Left renal pelvis (tissue), 4 donors: ENCODE results near the gene APOC3. TPM values are rescaled to one million over a fixed set of nuclear protein-coding genes. Genes with fewer than 3 reads are reported as not detected.

Experiments
- DNase-seq, 4 donors: peaks; one replicate each; pipeline ENCODE4 v3.0.0-alpha.2; 2013; ENCODE audit warnings: low read depth in 4 of 4, low spot score in 3 of 4
- polyA plus RNA-seq, 4 donors: library from polyadenylated mRNA; unstranded; fragments of 120-200 nt; gene quantifications; one replicate each; pipeline ENCODE4 v1.2.1, GENCODE V29; 2013; ENCODE audit not compliant: insufficient read length in 4 of 4

APOC3 gene
- 10 to 100 TPM in 2 of 4 donors, 1 to 10 TPM in 2; 3.2 to 13.7 (median 9.4) TPM for polyA plus RNA-seq

DNA sequence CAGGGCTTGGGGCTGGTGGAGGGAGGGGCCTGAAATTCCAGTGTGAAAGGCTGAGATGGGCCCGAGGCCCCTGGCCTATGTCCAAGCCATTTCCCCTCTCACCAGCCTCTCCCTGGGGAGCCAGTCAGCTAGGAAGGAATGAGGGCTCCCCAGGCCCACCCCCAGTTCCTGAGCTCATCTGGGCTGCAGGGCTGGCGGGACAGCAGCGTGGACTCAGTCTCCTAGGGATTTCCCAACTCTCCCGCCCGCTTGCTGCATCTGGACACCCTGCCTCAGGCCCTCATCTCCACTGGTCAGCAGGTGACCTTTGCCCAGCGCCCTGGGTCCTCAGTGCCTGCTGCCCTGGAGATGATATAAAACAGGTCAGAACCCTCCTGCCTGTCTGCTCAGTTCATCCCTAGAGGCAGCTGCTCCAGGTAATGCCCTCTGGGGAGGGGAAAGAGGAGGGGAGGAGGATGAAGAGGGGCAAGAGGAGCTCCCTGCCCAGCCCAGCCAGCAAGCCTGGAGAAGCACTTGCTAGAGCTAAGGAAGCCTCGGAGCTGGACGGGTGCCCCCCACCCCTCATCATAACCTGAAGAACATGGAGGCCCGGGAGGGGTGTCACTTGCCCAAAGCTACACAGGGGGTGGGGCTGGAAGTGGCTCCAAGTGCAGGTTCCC, at the start of gene APOC3:
Gene APOC3 (plus strand): TSS at position 383 of the 659 bp plus-strand sequence. CDS start 676 bp downstream, outside the sequence.
- no peak for DNase-seq

GRCh38 chr11:116782728-116783127, 47.0 kb upstream of the APOC3 start:
- DNase-seq = no peak

DNA sequence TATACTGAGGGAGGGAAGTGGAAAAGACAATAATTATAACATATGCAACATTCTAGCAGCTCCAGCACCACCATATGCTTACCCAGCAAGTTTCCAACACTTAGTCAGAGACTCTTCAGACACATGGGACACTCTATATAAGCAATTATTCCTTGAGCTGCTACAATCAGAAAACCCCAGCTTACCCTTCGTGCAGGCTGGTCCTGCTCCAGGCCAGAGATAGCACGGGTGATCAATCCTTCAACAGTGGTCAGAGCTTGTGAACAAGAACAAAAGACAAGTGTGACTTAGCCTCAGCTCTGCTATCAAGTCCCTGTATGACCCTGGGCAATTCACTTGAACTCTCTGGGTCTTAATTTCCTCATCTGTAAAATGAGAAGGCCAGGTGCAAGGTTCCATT, 43.4 kb upstream of the APOC3 start:
- DNase-seq = no peak

DNA sequence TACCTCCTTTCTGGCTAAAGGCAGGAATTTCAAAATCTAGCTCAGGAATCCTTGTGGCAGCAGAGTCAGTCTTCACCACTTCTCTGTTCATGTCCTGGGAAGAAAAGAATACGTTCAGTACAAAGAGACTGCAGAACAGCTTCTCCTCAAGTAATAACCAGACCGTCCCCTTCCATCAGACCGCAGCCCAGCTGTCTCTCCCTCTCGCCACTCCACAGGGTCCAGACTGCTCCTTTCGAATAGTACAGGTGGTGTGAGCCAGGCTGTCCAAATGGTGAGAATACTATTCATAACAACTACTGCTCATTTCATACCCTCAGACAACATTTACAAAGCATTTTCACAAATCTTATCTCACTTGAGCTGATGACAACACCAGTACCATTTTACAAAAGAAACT, 42.7 kb upstream of the APOC3 start:
- DNase-seq = no peak

DNA sequence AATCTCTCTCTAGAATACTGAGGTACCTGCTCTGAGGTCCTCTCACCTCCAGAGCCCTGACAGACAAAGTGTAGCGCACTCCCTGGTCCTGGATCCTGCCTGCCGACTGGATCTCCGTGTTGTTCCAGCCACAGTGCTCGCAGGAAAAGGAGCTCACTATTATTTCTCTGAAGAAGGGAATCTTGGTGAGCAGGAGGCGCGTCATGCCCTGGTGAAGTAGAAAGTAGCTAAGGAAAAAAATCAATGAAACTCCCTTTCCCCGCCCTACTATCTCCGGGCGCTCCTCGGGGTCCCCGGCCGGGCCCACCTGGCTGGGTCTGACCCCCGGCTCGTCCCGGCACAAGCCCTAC, 42.3 kb upstream of the APOC3 start:
- no peak for DNase-seq

DNA sequence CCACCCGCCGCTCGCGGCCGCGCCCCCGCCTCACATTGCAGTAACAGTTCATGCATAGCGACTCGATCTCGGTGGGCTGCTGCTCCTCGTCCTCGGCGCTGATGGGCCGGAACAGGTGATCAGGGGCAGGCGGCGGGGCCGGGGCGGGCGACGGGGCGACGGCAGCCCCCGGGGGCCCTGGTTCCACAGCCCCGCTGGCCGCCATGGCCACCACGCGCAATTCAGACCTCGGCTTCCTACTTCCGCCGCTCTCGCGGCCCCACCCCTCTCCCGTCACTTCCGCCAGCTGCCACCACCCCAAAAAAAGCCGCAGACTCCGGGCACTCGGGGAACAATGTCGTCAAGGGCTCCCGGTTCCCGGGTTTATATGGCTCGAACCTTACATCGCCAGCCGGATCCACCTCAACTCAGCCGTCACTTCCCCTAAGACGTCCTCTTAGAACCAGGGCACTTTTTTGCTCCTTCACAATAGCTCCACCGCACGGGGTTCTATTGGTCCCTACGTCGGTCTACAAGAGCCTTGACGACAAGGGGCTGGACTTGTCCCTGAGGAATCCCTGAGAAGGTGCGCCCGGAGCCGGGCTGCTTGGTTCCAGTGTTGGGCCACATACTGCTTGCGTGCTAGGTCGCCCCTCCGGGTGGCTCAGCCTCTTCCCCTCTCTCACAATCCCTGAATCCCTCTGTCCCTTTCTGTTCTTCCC, 41.8 kb upstream of the APOC3 start, which contains the start of gene ZPR1:
Gene ZPR1 (minus strand): TSS at position 238 of the 701 bp plus-strand sequence. CDS start 33 bp downstream, at position 205.
- peak; percentile 46 to 60 (median 56) for DNase-seq

DNA sequence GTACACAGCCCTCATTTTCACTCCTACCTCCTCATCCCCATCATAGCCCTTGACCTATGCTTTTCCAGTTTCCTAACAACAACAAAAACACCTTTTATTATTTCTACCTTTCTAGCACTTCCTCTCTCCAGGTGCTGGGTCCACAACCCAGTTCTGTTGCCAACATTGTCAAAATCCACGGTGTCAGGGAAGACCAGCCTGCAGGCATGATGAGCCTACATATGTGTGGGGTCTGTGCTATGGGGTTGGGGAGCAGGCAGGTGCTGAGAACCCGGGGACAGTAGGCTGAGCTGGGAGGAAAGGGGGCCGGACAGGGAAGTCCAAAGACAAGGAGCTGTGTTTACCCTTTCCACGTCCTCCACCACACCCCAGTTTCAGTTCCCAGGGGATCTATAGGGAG, 41.2 kb upstream of the APOC3 start:
- no peak for DNase-seq

GRCh38 chr11:116788975-116789374, 40.7 kb upstream of the APOC3 start:
- no peak for DNase-seq

GRCh38 chr11:116790167-116791001, 39.3 kb upstream of the APOC3 start:
- DNase-seq = no peak

GRCh38 chr11:116791002-116791812, 38.5 kb upstream of the APOC3 start:
- DNase-seq = peak in 3 of 4 donors; percentile 38 to 46 (median 39)

DNA sequence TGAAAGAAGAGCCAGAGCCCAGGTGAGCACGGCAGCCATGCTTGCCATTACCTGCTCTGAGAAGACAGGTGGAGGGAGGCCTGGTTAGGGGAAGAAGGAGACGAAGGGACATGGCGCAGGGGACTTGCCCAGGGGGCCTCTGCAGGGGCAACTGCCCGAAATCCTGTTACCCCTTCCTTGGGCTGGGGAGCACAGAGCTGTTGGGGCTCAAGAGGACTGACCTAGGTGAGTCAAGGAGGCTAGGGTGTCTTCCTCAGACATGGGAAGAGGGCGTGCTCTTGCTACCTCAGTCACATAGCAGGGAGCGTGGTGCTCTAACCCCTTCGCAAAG, 37.9 kb upstream of the APOC3 start, which contains the start of gene APOA5:
Gene APOA5 (minus strand): TSS at position 67 of the 331 bp plus-strand sequence. CDS start 19 bp downstream, at position 48.
- no peak for DNase-seq

DNA sequence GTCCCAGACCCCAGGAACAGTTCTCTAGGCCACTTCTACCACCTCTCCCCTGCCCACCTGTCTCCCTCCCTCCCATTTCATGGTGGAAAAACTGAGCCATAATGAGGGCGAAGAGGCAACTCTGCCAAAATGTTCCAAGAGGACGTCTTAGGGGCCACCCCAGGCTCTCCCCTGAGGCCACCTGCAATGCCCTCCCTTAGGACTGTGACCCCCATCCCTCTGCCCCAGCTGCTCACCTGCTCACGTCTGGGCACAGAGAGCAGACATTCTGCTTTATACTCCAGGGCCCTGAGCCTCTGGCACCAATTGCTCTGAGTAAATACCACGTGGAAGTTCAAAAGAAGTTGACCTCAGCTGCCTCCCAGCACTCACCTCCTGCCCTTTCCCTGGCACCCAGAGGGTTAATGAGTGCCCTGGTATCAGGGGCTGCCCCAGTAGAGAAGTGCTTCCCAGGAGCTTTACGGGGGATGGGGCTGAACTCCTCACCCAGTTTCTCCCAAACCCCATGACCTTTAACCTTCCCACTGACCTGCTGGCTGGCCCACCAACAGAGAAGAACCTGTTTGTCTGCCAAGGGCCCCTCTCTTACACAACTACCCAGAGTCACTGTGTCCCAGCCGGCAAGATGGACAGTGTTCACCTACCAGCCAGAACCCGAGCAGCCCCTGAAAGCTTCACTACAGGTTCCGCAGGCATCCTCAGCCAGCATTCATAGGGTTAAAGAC, 37.4 kb upstream of the APOC3 start:
- DNase-seq = no peak

GRCh38 chr11:116792869-116793771, 36.6 kb upstream of the APOC3 start:
- DNase-seq = no peak

- DNase-seq = no peak
Measured at GRCh38 chr11:116793772-116794097, 36.0 kb upstream of the APOC3 start.

GRCh38 chr11:116794851-116795250, 34.9 kb upstream of the APOC3 start:
- no peak for DNase-seq

DNA sequence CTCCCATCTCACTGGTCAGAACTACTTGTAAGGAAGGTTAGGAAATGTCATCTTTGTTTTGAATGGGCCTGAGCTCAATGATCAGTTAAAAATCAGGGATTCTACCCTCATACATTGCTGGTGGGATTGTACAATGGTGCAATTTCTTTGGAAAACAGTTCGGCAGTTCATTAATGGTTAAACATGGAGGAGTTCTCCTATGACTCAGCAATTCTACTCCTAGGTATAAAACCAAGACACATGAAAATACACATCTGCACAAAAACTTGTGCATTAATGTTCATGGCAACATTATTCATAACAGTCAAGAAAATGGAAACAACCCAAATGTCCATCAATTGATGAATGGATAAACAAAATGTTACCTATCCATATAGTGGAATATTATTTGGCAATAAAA, 33.2 kb upstream of the APOC3 start:
- no peak for DNase-seq

DNA sequence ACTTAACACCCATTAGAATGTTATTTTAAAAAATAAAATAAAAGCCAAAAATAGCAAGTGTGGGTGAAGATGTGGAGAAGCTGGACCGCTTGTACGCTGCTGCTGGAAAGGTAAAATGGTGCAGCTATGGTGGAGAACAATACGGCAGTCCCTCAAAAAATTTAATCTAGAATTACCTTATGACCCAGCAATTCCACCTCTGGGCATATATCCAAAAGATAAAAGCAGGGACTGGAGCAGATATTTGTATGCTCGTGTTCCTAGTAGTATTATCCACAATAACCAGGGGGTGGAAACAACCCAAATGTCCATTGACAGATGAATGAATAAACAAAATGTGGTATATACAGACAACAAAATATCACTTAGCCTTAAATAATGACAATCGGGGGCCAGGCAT, 31.9 kb upstream of the APOC3 start:
- DNase-seq = no peak

- no peak for DNase-seq
Measured at GRCh38 chr11:116798368-116798767, 31.3 kb upstream of the APOC3 start.

DNA sequence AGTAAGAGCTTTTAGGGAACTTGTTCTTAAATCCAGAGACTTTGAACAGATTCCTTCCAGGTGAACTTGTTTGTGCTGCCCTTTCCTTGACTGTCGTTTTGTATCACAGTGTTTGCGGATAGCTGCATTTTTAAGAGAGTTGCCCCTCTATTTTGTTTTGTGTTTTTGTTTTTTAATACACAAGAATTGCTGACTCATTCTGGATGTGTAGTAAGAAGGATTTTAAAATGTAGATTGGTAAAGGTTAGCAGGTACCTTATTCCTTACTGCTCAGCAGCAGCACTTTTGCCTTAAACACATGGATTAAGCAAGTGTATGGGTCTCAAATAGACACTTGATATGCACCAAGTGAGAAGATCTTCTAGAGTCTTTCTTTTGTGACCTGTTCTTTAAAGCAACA, 29.1 kb upstream of the APOC3 start:
- DNase-seq = no peak
